Lower leg skin (tissue), 4 donors: ENCODE data around the gene NKD2. TPM values are rescaled to one million over a fixed set of nuclear protein-coding genes. Genes with fewer than 3 reads are reported as not detected.

Source experiments
- DNase-seq, 2 donors: peaks; one replicate each; pipeline ENCODE4 v3.0.0-alpha.2; 2019; ENCODE audit warnings: low spot score in 2 of 2
- H3K4me3 ChIP-seq: fragments of 200-600 bp; sonication (generic); 2 replicates; pipeline ENCODE4 v1.5.1; 2017; ENCODE audit warnings: mild to moderate bottlenecking, low read depth; ENCODE audit not compliant: poor library complexity, severe bottlenecking
- POLR2A ChIP-seq, 2 donors: fragments of 450-650 bp; IDR thresholded peaks; one replicate each; pipeline ENCODE4 v1.6.1; 2016 to 2017; ENCODE audit warnings: antibody characterized with exemption in 2 of 2, mild to moderate bottlenecking in 1 of 2, moderate library complexity in 1 of 2
- WGBS, 2 donors: methylation state at CpG; one replicate each; pipeline ENCODE4 v1.1.5; 2018; 5-methylcytosine and 5-hydroxymethylcytosine counted together
- intact Hi-C: fragments of 100-400 bp; cut with DNase I; formaldehyde crosslinking; loops from one replicate; pipeline ENCODE4 v1.15.0; 2023; ENCODE audit warnings: low total_unique reads
- total RNA-seq, 4 donors: library from RNA; depleted of rRNA; stranded (reverse); fragments of >200 nt; gene quantifications; one replicate each; pipeline ENCODE4 v1.1.0, GENCODE V29; 2016
- TF ChIP-seq, protein P1 (sequence below), 3 donors: fragments of 450-650 bp; IDR thresholded peaks; one replicate each; pipeline ENCODE4 v1.5.1; 2016; ENCODE audit warnings: antibody characterized with exemption in 3 of 3, mild to moderate bottlenecking in 3 of 3, moderate library complexity in 2 of 3

Gene NKD2
- total RNA-seq, 4 donors from 2014 or later: 2.7 to 9.4 (median 3.5) TPM

DNA sequence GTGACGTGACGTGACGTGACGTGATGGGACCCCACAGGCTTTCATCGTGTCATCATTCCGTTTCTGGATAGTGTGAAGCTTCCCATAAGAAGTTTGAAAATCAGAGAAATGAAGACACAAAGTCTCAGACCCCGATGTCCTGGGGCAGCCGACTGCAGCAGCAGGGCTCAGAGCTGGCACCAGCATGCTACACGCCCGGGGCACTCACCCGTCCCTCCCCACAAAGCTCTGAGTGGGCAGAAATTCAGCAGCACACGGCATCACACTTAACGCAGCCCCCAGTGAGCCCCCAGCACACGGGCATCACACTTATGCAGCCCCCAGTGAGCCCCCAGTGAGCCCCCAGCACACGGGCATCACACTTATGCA is 61.1 kb downstream of the NKD2 start:
- 87 to 90% methylated on average over 11 to 13 of the region's 15 CpGs for WGBS, 2 donors

DNA sequence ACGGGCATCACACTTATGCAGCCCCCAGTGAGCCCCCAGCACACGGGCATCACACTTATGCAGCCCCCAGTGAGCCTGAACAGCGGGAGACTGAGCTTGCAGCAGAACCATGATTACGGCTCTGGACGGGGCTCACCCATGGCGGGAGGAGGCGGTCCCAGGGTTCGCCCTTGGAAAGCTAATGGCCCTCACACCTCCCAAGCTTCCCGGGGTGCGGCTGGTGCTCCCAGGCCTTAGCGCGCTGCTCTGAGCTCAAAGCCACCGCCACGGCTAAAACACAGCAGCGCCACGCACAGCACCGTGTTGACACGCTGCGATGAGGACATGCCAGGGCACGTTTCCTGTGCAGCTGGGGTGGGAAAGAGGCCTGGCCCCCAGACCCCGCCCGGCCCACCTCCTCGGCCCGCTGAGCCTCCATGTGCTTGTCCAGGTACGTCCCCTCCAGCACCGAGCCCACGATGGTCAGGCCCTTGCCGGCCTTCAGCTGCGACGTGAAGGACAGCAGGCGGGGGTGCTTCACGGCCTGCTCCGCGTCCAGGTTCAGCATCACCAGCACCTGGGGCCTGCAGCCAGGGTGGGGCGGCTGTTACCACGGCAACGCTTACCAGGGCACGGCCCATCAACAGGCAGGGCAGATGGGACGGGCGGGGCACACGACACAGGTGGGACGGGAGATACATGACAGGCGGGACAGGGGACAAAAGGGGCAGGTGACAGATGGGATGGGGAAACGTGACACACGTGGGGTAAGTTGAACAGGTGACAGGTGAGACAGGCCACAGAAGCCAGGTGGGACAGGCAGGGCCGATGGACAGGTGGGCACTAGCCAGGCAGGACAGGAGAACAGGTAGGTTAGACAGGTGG is 64.9 kb downstream of the NKD2 start:
- DNase-seq: no peak
- WGBS, 2 donors: 84 to 86% methylated on average over 28 to 42 of the region's 46 CpGs
- no peak overlapping the region for H3K4me3 ChIP-seq
- TF ChIP-seq POLR2A (IDR thresholded peaks at IDR 0.05): no peak
- TF ChIP-seq, protein P1, sequence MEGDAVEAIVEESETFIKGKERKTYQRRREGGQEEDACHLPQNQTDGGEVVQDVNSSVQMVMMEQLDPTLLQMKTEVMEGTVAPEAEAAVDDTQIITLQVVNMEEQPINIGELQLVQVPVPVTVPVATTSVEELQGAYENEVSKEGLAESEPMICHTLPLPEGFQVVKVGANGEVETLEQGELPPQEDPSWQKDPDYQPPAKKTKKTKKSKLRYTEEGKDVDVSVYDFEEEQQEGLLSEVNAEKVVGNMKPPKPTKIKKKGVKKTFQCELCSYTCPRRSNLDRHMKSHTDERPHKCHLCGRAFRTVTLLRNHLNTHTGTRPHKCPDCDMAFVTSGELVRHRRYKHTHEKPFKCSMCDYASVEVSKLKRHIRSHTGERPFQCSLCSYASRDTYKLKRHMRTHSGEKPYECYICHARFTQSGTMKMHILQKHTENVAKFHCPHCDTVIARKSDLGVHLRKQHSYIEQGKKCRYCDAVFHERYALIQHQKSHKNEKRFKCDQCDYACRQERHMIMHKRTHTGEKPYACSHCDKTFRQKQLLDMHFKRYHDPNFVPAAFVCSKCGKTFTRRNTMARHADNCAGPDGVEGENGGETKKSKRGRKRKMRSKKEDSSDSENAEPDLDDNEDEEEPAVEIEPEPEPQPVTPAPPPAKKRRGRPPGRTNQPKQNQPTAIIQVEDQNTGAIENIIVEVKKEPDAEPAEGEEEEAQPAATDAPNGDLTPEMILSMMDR (IDR thresholded peaks at IDR 0.05): no peak
- intact Hi-C loops: no loop called here

More for the DNA sequence above, 61.1 kb downstream of the NKD2 start:
- intact Hi-C loops: no loop called here
- no peak overlapping the region for H3K4me3 ChIP-seq
- TF ChIP-seq POLR2A (IDR thresholded peaks at IDR 0.05): no peak
- TF ChIP-seq, protein P1 (IDR thresholded peaks at IDR 0.05): no peak
- DNase-seq: no peak

DNA sequence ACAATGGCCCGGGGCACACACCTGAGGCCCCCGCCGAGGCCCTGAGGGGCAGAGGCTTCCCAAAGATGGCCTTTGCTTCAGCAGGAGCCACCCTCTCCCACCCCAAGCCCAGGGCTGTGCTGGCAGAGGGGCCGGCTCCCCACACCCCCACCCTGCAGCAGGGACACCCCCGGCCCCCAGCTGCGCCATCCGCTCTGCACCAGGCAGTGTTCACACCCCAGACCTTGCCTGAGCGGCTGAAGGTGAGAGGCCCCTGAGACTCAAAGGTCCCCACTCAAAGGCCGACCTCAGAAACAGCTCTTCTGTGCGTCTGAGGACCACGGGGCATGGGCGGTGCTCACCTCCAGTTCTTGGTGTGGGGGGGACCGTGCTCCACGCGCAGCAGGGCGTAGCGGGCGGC is 65.6 kb downstream of the NKD2 start:
- WGBS, 2 donors: 90 to 96% methylated on average over 12 to 14 of the region's 18 CpGs
- TF ChIP-seq POLR2A (IDR thresholded peaks at IDR 0.05): no peak
- TF ChIP-seq, protein P1 (IDR thresholded peaks at IDR 0.05): no peak
- no peak overlapping the region for H3K4me3 ChIP-seq
- DNase-seq: no peak
- intact Hi-C loops: no loop called here

DNA sequence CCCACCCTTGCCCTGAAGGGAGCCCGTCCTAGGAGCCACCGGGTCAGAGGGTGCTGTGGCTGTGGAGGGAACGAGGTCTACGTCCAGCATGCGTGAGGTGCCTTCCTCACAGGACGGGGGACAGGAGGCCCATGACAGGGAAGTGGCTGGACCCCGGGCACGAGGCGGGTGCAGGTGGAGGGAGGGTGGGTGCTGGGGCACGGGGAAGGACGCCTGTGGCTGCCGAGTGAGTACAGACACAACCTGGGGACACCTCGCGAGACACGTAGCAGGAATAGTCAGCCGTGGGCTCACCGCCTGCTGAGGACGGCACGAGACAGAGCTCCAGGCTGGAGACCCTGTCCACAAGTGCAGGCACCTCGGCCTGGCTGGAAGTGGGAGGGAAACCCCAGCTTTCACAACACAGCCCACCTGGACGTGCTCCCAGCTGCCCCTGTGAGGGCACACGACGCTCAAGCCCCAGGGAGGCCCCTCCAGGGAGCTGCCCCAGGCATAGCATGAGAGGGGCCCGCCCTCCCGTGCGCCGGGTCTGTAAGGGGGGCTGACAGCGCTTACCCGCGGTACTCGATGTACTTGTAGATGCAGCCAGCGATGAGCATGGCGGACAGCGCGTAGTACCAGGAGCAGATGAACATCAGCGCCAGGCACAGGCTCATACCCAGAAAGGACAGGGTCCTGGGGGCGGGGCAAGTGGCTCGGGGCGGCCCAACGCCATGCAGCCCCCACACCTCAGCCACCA is 66.4 kb downstream of the NKD2 start:
- TF ChIP-seq, protein P1 (IDR thresholded peaks at IDR 0.05): no peak
- intact Hi-C loops: no loop called here
- WGBS, 2 donors: 91 to 92% methylated on average over 32 to 39 of the region's 40 CpGs
- no peak for DNase-seq
- H3K4me3 ChIP-seq: no peak overlapping the region

DNA sequence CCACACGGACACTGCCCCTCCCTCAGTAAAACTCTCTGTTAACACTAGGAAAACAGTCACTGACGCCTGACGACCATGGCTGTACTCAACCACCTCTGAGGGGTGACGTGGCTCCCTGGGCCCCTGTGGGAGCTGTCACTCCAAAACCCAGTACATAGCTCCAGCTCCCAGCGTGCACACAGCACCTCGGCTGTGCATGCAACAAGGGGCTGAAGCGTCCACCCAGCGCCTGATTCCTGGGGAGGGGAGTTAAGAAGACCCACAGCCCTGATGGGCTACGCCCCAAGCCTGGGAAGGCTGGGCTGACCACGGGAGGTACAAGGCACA is 66.9 kb downstream of the NKD2 start:
- TF ChIP-seq POLR2A (IDR thresholded peaks at IDR 0.05): no peak
- TF ChIP-seq, protein P1 (IDR thresholded peaks at IDR 0.05): no peak
- H3K4me3 ChIP-seq: no peak overlapping the region
- no peak for DNase-seq
- WGBS, 2 donors: 79 to 89% methylated on average over 5 to 10 of the region's 10 CpGs
- intact Hi-C loops: no loop called here
